ENCODE results near the gene TUBB.

Gene TUBB

DNA sequence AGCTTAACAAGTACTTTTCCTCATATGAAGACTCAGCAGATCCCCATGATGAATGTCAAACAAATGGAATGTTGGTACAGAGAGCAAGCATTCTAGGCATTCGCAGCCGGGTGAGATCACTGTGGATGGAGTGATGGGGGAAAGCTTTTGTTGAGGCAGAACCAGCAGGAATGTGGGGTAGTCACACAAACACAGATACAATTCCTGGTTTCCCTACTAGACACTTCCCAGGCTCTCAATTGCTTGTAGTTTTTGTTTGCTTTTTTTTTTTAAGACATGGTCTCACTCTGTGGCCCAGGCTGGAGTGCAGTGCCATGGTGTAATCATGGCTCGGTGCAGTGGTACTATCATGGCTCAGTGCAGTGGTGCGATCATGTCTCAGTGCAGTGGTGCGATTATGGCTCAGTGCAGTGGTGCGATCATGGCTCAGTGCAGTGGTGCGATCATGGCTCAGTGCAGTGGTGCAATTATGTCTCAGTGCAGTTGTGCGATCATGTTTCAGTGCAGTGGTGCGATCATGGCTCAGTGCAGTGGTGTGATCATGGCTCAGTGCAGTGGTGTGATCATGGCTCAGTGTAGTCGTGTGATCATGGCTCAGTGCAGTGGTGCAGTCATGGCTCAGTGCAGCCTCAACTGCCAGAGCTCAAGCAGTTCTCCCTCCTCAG, 39.6 kb downstream of the TUBB start:
- Histone ChIP-seq H3K4me3 (ENCODE audit: low read length in 2 of 2) (peak overlapping the region in 1 of 2 donors; percentile 64), H4K8ac (ENCODE audit: low read depth, low read length) (no peak overlapping the region), H2BK12ac (ENCODE audit: low read length) (peak overlapping the region; percentile 96), H2AFZ (ENCODE audit: low read length) (no peak overlapping the region), H2BK5ac (ENCODE audit: low read length) (no peak overlapping the region), H3K14ac (ENCODE audit: low read length) (no peak overlapping the region), H3K9me3 (replicated peaks in 1 of 2; ENCODE audit: control insufficient read depth in 2 of 2, insufficient read depth in 1 of 2, low read depth in 1 of 2, low read length in 2 of 2) (peaks cover 0 to 3% of the 10 kb centered on the region in 2 donors), H3K9ac (ENCODE audit: low read depth, low read length, poor library complexity) (no peak overlapping the region), H3K18ac (ENCODE audit: low read length) (peak overlapping the region; percentile 76), H2BK120ac (ENCODE audit: low read depth, low read length) (no peak overlapping the region), H2AK5ac (ENCODE audit: low read depth, low read length) (peak overlapping the region; percentile 11), H3K27ac (replicated peaks; ENCODE audit: low read length) (peak overlapping the region; percentile 55), H3K36me3 (replicated peaks in 1 of 2; ENCODE audit: control insufficient read depth in 2 of 2, insufficient read depth in 2 of 2, low read length in 2 of 2) (no peaks in the 10 kb centered on the region), H3K27me3 (ENCODE audit: control insufficient read depth in 3 of 3, insufficient read depth in 3 of 3, low read depth in 1 of 3, low read length in 3 of 3) (no peaks in the 10 kb centered on the region), H3K79me1 (ENCODE audit: low read depth, low read length) (peaks cover 4% of the 10 kb centered on the region), H3K4me2 (ENCODE audit: insufficient read depth, low read length, poor library complexity, severe bottlenecking) (no peak overlapping the region), H2BK15ac (ENCODE audit: low read length) (peak overlapping the region; percentile 19), H3K4me1 (ENCODE audit: control insufficient read depth in 2 of 2, insufficient read depth in 1 of 2, low read depth in 1 of 2, low read length in 2 of 2) (peaks cover 17 to 18% of the 10 kb centered on the region in 2 donors), H4K91ac (ENCODE audit: low read depth, low read length, poor library complexity) (no peak overlapping the region), H3K4ac (ENCODE audit: low read length) (peak overlapping the region; percentile 91), H3K23ac (ENCODE audit: low read depth, low read length, poor library complexity) (no peak overlapping the region)
- WGBS, 2 donors (ENCODE audit: extremely low coverage in 2 of 2, insufficient read length in 2 of 2, insufficient replicate concordance in 1 of 2), result no CpG with 5 or more reads among the region's 10 CpGs
- DNase-seq (ENCODE audit: low spot score), result no peak

DNA sequence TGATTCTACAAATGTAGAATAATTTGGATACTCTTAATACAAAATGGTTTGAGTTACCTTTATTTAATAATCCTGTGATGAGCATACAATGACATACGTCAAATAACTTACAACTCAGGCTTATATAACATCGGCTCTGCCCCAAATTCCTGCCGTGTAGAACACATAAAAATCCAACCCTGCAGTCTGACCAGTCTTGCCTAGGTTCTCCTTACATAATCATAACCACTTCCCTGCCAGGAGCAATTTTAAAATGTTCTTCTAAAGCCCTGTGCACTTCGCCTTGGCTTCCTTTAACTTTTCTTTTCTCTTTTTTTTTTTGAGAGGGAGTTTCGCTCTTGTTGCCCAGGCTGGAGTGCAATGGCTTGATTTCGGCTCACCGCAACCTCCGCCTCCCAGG, 40.4 kb downstream of the TUBB start:
- Histone ChIP-seq H2BK15ac (ENCODE audit: low read length) (no peak overlapping the region), H2BK5ac (ENCODE audit: low read length) (no peak overlapping the region), H3K4ac (ENCODE audit: low read length) (no peak overlapping the region), H4K8ac (ENCODE audit: low read depth, low read length) (no peak overlapping the region), H3K79me1 (ENCODE audit: low read depth, low read length) (peaks cover 4% of the 10 kb centered on the region), H3K14ac (ENCODE audit: low read length) (no peak overlapping the region), H3K9ac (ENCODE audit: low read depth, low read length, poor library complexity) (no peak overlapping the region), H2BK12ac (ENCODE audit: low read length) (no peak overlapping the region), H3K36me3 (replicated peaks in 1 of 2; ENCODE audit: control insufficient read depth in 2 of 2, insufficient read depth in 2 of 2, low read length in 2 of 2) (no peaks in the 10 kb centered on the region), H3K9me3 (replicated peaks in 1 of 2; ENCODE audit: control insufficient read depth in 2 of 2, insufficient read depth in 1 of 2, low read depth in 1 of 2, low read length in 2 of 2) (peaks cover 0 to 3% of the 10 kb centered on the region in 2 donors), H3K4me3 (ENCODE audit: low read length in 2 of 2) (no peak overlapping the region), H3K18ac (ENCODE audit: low read length) (no peak overlapping the region), H3K23ac (ENCODE audit: low read depth, low read length, poor library complexity) (no peak overlapping the region), H3K4me2 (ENCODE audit: insufficient read depth, low read length, poor library complexity, severe bottlenecking) (no peak overlapping the region), H2BK120ac (ENCODE audit: low read depth, low read length) (no peak overlapping the region), H2AK5ac (ENCODE audit: low read depth, low read length) (no peak overlapping the region), H3K4me1 (ENCODE audit: control insufficient read depth in 2 of 2, insufficient read depth in 1 of 2, low read depth in 1 of 2, low read length in 2 of 2) (peaks cover 18 to 20% of the 10 kb centered on the region in 2 donors), H4K91ac (ENCODE audit: low read depth, low read length, poor library complexity) (no peak overlapping the region), H3K27me3 (ENCODE audit: control insufficient read depth in 3 of 3, insufficient read depth in 3 of 3, low read depth in 1 of 3, low read length in 3 of 3) (no peaks in the 10 kb centered on the region), H2AFZ (ENCODE audit: low read length) (no peak overlapping the region), H3K27ac (replicated peaks; ENCODE audit: low read length) (no peak overlapping the region)
- no peak for DNase-seq (ENCODE audit: low spot score)
- WGBS, 2 donors (ENCODE audit: extremely low coverage in 2 of 2, insufficient read length in 2 of 2, insufficient replicate concordance in 1 of 2), result no CpG with 5 or more reads among the region's 8 CpGs

DNA sequence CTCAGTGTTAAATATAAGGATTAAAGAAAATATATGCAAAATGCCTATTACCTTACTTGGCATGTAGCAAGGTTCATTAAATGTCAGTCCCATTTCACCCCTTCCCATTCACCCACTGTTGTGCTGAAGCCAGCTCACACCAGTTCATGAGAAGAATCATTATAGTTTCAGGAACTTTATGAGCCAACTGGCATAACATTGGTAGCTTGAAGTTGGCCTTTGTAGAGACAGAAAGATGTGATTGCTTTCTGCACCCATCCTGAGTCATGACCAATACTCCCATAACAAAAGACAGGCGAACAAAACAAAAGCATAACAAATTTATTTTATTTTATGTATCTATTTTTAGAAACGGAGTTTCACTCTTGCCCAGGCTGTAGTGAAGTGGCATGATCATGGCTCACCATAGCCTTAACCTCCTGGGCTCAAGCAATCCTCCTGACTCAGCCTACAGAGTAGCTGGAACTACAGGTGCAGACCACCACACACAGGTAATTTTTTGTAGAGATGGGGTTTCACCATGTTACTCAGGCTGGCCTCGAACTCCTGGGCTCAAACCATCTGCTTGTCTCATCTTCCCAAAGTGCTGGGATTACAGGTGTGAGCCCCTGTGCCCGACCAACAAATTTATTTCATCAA, 41.8 kb downstream of the TUBB start:
- Histone ChIP-seq H4K8ac (ENCODE audit: low read depth, low read length) (no peak overlapping the region), H3K4me1 (ENCODE audit: control insufficient read depth in 2 of 2, insufficient read depth in 1 of 2, low read depth in 1 of 2, low read length in 2 of 2) (peaks cover 19 to 26% of the 10 kb centered on the region in 2 donors), H2AFZ (ENCODE audit: low read length) (no peak overlapping the region), H2BK12ac (ENCODE audit: low read length) (no peak overlapping the region), H3K4me2 (ENCODE audit: insufficient read depth, low read length, poor library complexity, severe bottlenecking) (no peak overlapping the region), H3K4me3 (ENCODE audit: low read length in 2 of 2) (no peak overlapping the region), H2AK5ac (ENCODE audit: low read depth, low read length) (no peak overlapping the region), H3K27ac (replicated peaks; ENCODE audit: low read length) (no peak overlapping the region), H3K23ac (ENCODE audit: low read depth, low read length, poor library complexity) (no peak overlapping the region), H2BK5ac (ENCODE audit: low read length) (no peak overlapping the region), H2BK15ac (ENCODE audit: low read length) (no peak overlapping the region), H4K91ac (ENCODE audit: low read depth, low read length, poor library complexity) (no peak overlapping the region), H3K27me3 (ENCODE audit: control insufficient read depth in 3 of 3, insufficient read depth in 3 of 3, low read depth in 1 of 3, low read length in 3 of 3) (no peaks in the 10 kb centered on the region), H3K36me3 (replicated peaks in 1 of 2; ENCODE audit: control insufficient read depth in 2 of 2, insufficient read depth in 2 of 2, low read length in 2 of 2) (no peaks in the 10 kb centered on the region), H3K9me3 (replicated peaks in 1 of 2; ENCODE audit: control insufficient read depth in 2 of 2, insufficient read depth in 1 of 2, low read depth in 1 of 2, low read length in 2 of 2) (peaks cover 0 to 3% of the 10 kb centered on the region in 2 donors), H3K4ac (ENCODE audit: low read length) (no peak overlapping the region), H3K18ac (ENCODE audit: low read length) (no peak overlapping the region), H3K9ac (ENCODE audit: low read depth, low read length, poor library complexity) (no peak overlapping the region), H3K79me1 (ENCODE audit: low read depth, low read length) (peaks cover 2% of the 10 kb centered on the region), H2BK120ac (ENCODE audit: low read depth, low read length) (no peak overlapping the region), H3K14ac (ENCODE audit: low read length) (no peak overlapping the region)
- no peak for DNase-seq (ENCODE audit: low spot score)
- no CpG with 5 or more reads among the region's 4 CpGs for WGBS, 2 donors (ENCODE audit: extremely low coverage in 2 of 2, insufficient read length in 2 of 2, insufficient replicate concordance in 1 of 2)

DNA sequence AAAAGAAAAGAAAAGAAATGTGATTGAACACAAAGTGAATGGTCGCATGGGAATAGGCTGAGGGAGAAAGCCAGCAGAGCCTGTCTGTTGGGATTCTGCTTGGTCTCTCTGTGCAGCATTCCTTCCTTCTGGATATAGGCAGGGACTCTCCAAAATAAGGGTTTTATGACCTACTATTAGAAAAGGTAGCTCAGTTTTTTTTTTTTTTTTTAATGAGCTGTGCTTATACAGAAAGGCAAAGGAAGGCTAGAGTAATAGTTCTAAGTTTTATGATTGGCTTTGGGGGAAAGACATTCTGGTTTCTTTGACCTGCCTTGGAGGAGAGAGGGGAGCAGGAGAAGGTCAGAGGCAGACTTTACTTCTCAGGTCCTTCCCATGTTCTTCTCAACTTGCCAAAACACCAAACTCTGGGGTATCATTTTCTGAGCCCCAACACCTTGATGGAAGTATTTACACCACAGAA, 43.0 kb downstream of the TUBB start:
- H2BK5ac ChIP-seq (ENCODE audit: low read length), result no peak overlapping the region
- no peak overlapping the region for H3K4me2 ChIP-seq (ENCODE audit: insufficient read depth, low read length, poor library complexity, severe bottlenecking)
- H3K18ac ChIP-seq (ENCODE audit: low read length), result no peak overlapping the region
- peaks cover 0 to 3% of the 10 kb centered on the region in 2 donors for H3K9me3 ChIP-seq (replicated peaks in 1 of 2; ENCODE audit: control insufficient read depth in 2 of 2, insufficient read depth in 1 of 2, low read depth in 1 of 2, low read length in 2 of 2)
- no peak overlapping the region for H3K4ac ChIP-seq (ENCODE audit: low read length)
- WGBS, 2 donors (ENCODE audit: extremely low coverage in 2 of 2, insufficient read length in 2 of 2, insufficient replicate concordance in 1 of 2), result no CpG with 5 or more reads among the region's 1 CpG
- peak overlapping the region; percentile 84 for H2AFZ ChIP-seq (ENCODE audit: low read length)
- no peak overlapping the region for H3K9ac ChIP-seq (ENCODE audit: low read depth, low read length, poor library complexity)
- H3K27me3 ChIP-seq (ENCODE audit: control insufficient read depth in 3 of 3, insufficient read depth in 3 of 3, low read depth in 1 of 3, low read length in 3 of 3), result no peaks in the 10 kb centered on the region
- H3K79me1 ChIP-seq (ENCODE audit: low read depth, low read length), result peaks cover 2% of the 10 kb centered on the region
- H2AK5ac ChIP-seq (ENCODE audit: low read depth, low read length), result no peak overlapping the region
- H3K4me3 ChIP-seq (ENCODE audit: low read length in 2 of 2), result no peak overlapping the region
- no peak overlapping the region for H4K8ac ChIP-seq (ENCODE audit: low read depth, low read length)
- H3K27ac ChIP-seq (replicated peaks; ENCODE audit: low read length), result no peak overlapping the region
- H3K23ac ChIP-seq (ENCODE audit: low read depth, low read length, poor library complexity), result no peak overlapping the region
- DNase-seq (ENCODE audit: low spot score), result no peak
- peaks cover 19 to 26% of the 10 kb centered on the region in 2 donors for H3K4me1 ChIP-seq (ENCODE audit: control insufficient read depth in 2 of 2, insufficient read depth in 1 of 2, low read depth in 1 of 2, low read length in 2 of 2)
- no peak overlapping the region for H2BK120ac ChIP-seq (ENCODE audit: low read depth, low read length)
- H2BK15ac ChIP-seq (ENCODE audit: low read length), result no peak overlapping the region
- H3K36me3 ChIP-seq (replicated peaks in 1 of 2; ENCODE audit: control insufficient read depth in 2 of 2, insufficient read depth in 2 of 2, low read length in 2 of 2), result no peaks in the 10 kb centered on the region
- H4K91ac ChIP-seq (ENCODE audit: low read depth, low read length, poor library complexity), result no peak overlapping the region
- H3K14ac ChIP-seq (ENCODE audit: low read length), result no peak overlapping the region
- H2BK12ac ChIP-seq (ENCODE audit: low read length), result no peak overlapping the region

Data from neuronal stem cell (in vitro differentiated cells).